MV-4-11 (cell line): ENCODE data around the gene PRRT2.

Experiments used
- DNase-seq: peaks from one replicate; lab custom pipeline; 2025; lab: John Stamatoyannopoulos, UW

PRRT2 gene

GRCh38 chr16:29862383-29862883 is 50.4 kb downstream of the PRRT2 start:
- no peak for DNase-seq

GRCh38 chr16:29862884-29863668 is 51.1 kb downstream of the PRRT2 start, which contains the start of gene CDIPT:
CDIPT (minus strand) TSS chr16:29863226; CDS start chr16:29862857, 369 bp downstream.
- DNase-seq = peak; percentile 95

- no peak for DNase-seq
Observed at GRCh38 chr16:29863669-29863984, 51.6 kb downstream of the PRRT2 start.

GRCh38 chr16:29864205-29864604 is 52.2 kb downstream of the PRRT2 start:
- no peak for DNase-seq
